Smooth muscle cell of the brain vasculature (primary cell): Measurements from ENCODE around the gene CCDC171.
"Not testable (repeated sequence)": the region's sequence is repeated elsewhere in the genome, so short reads cannot be mapped to it uniquely, and the experiment has no call there.

Source experiments
- DNase-seq: peaks from one replicate; pipeline ENCODE4 v3.0.0-alpha.2; 2012; ENCODE audit warnings: low read depth, low spot score

Gene CCDC171

DNA sequence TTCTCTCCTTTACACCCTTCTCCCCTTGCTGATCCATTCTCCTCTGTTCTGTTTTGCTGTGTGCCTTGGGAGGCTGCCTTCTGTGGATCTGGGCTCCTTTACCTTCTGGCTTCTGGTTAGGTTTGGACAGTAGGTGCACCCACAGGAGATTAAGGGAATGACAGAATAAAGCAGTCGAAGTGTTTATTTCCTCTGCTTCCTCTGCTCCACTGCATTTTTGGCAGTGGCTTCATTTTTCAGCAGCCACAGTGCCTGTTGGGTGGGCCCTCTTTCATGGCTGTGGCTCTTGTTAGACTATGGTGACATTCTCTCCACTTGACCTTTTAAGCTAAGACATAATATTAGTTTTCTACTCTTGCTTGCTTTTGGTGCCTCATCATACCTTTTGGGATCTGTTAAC lies 144.1 kb downstream of the CCDC171 start:
- DNase-seq: no peak

DNA sequence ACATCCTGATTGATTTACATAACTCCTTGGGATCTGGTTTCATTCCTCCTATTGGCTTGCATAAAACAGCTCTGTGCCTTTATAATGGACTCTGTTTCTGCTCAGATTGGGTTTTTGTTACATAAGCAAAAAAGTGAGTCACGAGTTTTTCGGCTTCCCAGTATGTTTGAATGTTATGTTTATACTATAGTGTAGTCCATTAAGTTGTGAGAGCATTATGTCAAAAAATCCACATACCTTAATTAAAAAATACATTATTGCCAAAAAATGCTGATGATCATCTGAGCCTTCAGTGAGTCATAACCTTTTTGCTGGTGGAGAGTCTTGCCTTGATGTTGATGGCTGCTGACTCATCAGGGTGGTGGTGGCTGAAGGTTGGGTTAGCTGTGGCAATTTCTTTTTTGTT lies 144.6 kb downstream of the CCDC171 start:
- DNase-seq: peak; percentile 32

DNA sequence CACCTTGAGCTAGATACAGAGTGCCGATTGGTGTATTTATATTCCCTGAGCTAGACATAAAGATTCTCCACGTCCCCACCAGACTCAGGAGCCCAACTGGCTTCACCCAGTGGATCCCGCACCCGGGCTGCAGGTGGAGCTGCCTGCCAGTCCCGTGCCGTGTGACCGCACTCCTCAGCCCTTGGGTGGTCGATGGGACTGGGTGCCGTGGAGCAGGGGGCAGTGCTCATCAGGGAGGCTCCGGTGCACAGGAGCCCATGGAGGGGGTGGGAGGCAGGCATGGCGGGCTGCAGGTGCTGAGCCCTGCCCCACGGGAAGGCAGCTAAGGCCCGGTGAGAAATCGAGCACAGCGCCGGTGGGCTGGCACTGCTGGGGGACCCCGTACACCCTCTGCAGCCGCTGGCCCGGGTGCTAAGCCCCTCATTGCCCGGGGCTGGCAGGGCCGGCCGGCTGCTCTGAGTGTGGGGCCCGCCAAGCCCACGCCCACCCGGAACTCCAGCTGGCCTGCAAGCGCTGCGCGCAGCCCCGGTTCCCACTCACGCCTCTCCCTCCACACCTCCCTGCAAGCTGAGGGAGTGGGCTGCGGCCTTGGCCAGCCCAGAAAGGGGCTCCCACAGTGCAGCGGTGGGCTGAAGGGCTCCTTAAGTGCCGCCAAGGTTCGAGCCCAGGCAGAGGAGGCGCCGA lies 147.2 kb downstream of the CCDC171 start:
- not testable (repeated sequence) for DNase-seq

DNA sequence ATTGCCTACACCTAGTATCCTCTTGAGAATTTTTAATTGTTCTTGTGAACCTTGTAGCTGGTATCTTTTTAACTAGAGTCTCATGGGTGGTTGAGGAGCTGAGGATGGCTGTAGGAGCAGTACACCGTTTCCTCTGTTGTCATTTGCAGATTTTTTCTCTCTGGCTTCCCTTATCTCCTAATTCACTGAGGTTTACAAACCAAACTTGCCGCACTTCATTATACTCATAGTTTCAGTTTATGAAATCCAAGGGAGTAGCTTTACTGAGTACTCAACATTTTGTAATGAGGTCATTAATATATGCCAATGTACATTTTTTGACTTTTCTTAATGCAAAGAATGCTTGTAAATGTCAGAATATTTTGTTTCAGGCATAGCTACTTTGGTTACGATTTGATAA lies 154.2 kb downstream of the CCDC171 start:
- DNase-seq: no peak

DNA sequence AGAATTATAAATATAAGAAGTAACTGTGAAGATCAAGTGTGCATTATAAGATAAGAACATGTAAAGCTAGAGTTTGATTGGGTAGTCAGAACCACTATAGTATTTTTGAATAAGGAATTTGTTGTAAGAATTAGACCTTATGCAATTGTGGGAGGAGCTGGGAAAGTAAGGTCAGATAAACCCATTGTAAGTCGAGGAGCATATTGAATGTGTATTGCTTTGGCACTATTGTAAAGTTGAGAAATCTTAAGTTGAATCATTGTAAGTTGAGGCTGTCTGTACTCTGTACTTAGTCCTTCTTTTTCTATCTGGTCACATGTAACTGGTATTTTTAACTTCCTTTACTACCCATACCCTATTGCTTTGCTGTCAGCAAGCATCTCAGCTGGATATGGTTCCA lies 158.7 kb downstream of the CCDC171 start:
- no peak for DNase-seq

DNA sequence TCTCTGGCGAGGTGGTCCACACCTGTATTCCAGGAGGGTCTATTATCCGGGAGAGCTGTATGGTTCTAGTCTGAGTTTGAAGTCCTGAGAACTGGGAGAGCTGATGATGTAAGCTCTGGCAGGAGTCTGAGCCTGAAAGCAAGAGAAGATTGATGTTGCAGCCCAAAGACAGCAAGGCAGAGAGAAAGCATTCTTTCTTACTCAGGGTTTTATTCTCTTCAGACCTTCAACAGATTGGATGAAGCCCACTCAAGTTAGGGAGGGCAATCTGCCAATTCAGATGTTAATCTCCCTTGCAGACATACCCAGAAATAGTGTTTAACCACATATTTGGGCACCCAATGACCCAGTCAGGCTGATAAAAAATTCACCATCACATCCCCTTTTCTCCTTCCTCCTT lies 159.1 kb downstream of the CCDC171 start:
- DNase-seq: no peak

DNA sequence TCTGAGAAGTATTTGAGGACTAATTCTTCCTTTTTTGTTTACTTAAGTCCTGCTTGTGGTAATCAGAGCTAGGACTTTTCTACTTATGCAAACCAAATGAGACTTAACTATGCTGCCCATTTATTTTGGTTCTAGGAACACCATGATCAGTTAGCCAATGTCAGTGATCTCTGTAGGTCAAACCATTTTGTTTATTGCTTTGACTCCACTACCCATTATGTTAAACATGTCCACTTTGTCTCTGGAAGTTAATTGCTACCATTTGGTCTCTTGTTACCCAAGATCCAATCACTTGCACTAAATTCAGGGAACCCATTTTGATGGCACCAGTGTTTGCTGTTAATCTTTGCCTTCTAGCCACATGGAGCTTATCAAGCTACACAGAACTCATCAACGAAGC lies 161.9 kb downstream of the CCDC171 start:
- DNase-seq: no peak

DNA sequence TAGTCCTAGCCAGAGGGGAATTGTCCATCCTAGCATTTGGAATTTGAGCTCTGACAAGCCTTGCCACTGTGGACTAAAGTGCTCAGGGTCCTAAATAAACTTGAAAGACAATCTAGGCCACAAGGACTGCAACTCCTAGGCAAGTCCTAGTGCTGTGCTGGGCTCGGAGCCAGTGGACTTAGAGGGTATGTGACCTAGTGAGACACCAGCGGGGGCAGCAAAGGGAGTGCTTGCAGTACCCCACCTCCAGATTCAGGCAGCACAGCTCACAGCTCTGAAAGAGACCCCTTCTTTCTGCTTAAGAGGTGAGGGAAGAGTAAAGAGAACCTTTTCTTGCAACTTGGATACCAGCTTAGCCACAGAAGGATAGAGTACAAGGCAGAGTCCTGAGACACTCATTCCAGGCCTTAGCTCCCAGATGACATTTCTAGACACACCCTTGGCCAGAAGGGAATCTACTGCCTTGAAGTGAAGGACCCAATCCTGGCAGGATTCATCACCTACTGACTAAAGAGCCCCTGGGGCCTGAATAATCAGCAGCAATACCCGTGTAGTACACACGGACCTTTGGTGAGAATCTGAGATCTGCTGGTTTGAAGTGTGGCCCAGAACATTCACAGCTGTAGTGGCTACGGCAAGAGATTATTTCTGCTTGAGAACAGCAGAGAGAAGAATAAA lies 164.6 kb downstream of the CCDC171 start:
- DNase-seq: no peak

DNA sequence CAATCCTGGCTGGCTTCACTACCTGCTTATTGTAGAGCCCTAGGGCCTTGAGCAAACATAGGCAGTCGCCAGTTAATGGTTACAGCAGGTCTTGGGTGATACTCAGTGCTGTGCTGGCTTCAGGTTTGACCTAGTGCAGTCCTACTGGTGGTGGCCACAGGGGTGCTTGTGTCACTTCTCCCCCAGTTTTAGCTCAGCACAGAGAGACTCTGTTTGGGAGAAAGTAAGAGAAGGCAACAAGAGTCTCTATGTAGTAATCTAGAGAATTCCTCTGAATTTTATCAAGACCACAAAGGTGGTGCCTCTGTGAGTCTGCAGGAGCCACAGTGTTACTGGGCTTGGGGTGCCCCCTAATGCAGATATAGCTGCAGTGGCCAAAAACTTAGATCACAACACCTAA lies 165.6 kb downstream of the CCDC171 start:
- no peak for DNase-seq

DNA sequence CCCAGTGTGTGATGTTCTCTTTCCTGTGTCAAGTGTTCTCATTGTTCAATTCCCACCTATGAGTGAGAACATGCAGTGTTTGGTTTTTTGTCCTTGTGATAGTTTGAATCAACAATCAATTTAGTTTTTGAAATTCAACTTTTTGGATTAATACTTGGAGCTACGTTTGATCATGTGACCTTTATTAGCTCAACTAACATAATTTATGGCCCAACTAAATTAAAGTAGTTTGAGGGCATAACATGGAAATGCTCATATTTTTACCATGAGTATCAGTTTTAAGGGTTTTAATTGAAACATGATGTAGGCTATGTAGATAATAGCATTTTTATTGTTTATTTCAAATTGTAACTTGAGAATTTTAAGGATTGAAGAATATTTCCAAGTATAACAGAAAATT lies 168.0 kb downstream of the CCDC171 start:
- no peak for DNase-seq

DNA sequence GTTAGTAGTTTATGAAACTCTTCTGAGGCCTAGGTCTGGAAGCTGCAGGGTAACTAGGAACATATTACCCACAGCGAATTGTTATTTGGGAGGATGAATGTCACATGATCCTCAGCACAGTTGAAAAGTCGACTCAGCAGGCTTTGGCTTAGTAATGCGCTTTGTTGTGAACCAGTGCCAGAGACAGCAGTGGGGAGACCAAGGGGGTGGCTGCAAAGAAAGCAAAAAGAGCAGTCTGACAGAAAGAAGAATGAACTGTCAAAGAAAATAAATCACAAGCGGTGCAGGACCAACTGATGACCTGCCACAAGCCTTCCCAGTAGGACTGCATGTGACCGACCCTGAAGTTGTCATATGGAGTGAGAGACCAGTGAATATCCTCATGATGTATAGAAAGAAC lies 170.0 kb downstream of the CCDC171 start:
- peak; percentile 88 for DNase-seq

DNA sequence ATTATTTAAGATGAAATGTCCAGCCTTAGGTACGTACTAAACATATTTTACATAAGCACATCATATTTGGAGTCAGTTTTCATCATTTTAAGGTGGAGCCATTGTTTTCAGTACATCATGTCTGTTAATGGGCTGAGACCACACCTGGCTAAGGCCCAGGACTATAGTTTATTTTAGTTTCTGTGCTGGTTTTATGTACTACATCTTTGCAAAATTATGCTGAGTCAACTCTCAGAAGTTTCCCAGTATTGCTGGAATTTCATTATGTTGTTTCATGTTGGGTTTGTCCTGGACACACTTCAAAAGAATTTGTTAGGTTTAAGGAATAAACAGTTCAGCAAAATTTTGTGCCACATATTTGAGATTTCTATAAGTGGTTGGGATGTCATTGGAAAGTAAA lies 171.2 kb downstream of the CCDC171 start:
- DNase-seq: peak; percentile 52

DNA sequence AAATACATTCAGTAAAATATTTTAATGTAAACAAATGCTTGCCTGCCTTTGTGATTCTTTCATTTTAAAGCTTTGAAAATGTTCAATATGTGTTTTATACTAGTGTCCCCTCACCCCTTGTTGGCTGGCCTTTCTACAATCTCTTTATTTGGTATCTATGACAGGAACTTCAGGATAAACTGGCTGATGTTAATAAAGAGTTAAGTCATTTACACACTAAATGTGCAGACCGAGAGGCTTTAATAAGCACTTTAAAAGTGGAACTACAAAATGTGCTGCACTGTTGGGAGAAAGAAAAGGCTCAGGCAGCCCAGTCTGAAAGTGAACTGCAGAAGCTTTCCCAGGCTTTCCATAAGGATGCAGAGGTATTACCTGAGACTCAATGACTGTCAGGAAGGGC lies 171.8 kb downstream of the CCDC171 start:
- DNase-seq: no peak

DNA sequence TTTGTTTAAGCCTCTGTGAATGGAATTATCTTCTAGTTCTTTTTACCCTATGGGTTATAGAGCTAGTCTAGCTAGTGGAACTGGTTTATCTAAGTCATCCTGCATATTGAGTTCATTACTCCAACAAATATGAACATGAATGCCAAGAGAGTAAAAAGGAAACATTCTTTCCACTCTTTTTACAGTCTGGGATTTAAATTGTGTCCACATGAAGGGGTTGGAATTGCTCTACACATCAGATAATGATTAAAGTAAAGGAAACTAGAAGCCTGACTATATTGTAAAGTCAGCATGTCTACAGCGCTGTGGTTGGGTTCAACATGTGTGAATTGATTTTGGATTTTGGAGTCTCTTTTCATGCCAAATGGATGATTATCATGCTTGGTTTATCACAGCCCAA lies 173.1 kb downstream of the CCDC171 start:
- no peak for DNase-seq

DNA sequence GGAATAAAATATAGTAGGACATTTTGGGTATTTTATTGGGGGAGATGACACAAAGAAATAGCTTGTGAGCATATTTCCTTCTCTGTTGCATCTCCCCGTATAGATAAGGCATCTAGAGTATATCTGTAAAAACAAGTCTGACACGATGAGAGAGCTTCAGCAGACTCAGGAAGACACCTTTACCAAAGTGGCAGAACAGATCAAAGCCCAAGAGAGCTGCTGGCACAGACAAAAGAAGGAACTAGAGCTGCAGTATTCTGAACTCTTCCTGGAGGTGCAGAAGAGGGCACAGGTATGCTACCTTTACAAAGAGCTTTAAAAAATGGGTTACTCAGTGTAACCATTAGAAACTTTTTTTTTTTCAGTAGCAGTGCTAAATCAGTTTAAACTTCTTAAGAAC lies 176.7 kb downstream of the CCDC171 start:
- no peak for DNase-seq

DNA sequence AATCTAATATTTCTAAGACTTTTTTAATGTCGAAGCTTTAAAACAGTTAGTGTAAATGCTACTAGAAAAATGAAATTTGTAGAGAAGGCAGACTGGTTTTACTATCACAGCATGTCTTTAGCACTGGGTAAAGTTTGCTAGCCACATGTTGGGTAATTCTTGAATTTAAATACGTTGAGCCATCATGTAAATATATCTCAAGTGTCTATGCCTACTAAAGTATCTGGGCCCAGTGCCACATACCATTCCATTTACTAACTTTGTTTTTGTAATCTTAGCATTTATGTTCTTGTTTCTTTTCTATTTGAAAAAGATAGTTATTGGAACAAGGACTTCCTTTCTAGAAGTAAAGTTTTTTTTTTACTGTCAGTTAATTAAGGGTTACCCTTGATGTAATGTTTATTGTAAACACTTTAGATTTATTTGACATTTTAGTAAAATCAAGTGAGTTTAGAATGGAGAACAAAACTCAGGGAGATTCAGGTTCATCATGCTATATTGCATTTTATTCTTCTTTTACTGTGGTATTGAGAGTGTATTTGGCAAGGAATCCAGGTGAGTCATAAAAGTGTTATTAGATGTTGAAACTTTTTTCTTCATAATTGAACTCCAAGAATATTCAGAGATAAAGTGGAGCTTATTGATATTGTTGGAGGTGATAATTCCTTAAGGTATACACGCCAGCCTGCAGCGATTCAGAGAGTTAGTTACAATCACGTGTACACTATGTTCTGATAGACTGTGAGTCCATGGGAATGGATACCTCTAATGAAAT lies 182.4 kb downstream of the CCDC171 start:
- peak; percentile 77 for DNase-seq

DNA sequence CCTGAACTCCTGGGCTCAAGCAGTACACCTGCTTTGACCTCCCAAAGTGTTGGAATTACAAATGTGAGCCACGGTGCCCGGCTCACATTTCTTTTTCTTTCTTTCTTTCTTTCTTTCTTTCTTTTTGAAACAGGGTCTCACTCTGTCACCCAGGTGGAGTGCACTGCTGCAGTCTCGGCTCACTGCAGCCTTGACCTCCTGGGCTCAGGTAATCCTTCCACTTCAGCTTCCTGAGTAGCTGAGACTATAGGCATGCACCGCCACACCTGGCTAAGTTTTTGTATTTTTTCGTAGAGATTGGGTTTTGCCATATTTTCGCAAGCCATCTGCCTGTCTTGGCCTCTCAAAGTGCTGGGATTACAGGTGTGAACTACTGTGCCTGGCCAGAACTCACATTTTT lies 183.7 kb downstream of the CCDC171 start:
- DNase-seq: no peak

DNA sequence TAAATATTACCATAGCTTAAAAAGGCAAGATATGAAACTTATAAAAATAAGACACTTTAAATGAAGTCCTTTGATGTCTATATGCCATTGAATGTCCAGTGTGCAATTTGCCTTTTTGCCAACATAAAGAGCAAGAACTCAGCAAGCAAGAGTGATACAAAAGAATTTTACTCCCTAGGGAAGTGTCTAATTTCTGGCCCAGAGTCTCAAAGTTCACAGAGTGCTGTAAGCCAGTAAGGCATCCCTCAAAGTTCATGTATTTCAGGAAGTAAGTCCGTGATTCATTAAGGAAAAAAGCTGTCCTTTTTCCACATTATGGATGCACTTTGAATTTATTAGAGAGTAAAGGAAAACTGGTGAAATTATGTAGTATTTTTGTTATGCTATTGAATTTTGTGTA lies 185.2 kb downstream of the CCDC171 start:
- no peak for DNase-seq

DNA sequence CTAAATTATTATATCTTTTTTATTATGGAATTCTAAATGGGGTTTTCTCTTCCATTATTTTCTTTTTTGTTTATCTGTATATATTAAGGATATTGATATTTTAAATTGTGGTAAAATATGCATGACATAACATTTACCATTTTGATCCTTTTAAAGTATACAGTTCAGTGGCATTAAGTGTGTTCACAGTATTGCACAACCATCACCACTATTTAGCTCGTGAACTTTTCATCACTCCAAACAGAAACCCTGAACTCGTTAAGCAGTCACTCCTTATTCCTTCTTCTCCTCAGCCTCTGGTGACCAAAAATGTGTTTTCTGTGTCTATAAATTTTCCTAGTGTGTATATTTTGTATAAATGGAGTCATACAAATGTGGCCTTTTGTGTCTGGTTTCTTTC lies 188.2 kb downstream of the CCDC171 start:
- DNase-seq: no peak

DNA sequence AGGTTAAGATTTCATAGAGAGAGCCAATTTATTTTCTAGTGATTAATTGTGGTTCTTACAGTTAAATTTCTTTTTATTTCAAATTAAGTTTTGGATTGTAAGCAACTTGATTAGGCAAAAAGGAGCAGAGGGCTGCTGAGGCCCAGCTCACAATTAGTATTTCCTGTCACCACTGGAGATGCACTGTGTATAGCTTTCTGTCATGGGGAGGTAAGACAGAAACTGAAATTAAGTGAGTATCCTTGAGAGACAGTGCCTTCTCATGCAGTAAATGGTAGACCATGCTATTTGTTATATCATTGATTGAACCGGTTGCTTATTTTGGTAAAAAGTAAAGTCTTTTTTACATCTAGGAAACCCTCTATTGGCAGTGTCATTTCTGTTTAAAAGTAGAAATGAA lies 190.7 kb downstream of the CCDC171 start:
- DNase-seq: no peak

DNA sequence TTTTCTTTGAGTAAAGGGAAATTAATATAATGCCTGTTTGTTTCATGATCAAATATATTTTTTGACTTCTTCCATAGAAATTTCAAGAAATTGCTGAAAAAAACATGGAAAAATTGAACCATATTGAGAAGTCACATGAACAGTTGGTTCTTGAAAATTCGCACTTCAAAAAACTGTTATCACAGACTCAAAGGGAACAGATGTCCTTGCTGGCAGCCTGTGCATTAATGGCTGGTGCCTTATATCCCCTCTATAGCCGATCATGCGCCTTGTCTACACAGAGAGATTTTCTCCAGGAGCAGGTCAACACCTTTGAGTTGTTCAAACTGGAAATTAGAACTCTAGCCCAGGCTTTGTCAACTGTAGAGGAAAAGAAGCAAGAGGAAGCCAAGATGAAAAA lies 191.4 kb downstream of the CCDC171 start:
- DNase-seq: no peak

DNA sequence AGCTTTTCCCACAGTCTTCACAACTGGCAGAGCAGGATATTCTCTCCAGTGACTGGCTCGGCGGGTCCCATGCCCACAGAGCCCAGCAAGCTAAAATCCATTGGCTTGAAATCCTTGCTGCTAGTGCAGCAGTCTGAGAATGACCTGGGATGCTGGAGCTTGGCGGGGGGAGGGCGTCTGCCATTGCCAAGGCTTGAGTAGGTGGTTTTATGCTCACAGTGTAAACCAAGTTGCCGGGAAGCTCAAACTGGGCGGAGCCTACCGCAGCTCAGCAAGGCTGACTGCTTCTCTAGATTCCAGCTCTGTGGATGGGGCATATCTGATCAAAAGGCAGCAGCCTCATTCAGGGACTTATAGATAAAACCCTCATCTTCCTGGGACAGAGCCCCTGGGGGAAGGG lies 194.1 kb downstream of the CCDC171 start:
- no peak for DNase-seq

DNA sequence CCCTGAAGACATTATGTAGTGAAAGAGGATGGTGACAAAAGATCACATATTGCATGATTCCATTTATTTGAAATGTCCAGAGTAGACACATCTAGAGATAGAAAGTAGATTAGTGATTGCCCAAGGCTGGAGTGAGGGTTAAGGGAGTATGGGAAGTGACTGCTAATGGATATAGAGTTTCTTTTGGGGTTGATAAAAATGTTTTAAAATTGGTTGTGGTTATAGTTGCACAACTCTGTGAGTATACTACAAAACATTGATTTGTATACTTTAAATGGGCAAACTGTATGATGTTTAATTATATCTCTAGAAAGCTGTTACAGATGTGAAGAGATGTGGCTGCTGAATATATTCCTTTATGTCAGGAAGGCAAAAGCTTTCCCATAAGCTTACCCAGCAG lies 202.8 kb downstream of the CCDC171 start:
- no peak for DNase-seq
